ENCODE measurements around the gene ARID4B. TPM values are rescaled to one million over a fixed set of nuclear protein-coding genes. Genes with fewer than 3 reads are reported as not detected.

ARID4B gene
- total and polyA plus RNA-seq, 2 of the 13 experiments (the other 11 are each of a cell fraction or from before 2014, with no cell fraction given): 9.7 to 24.6 TPM

- TF ChIP-seq ZNF747 (CRISPR knock-in tag; IDR thresholded peaks at IDR 0.05; ENCODE audit: borderline replicate concordance) (no peak), ZNF205 (CRISPR knock-in tag; IDR thresholded peaks at IDR 0.05) (no peak)
- POLR2A ChIA-PET: no interaction called here
- in situ Hi-C loops (cut with HindIII; ENCODE audit: extremely low pct_ligation_motif_present, low pct_unique_long_range_greater_than_20kb) (no loop called here), intact Hi-C loops (cut with micrococcal nuclease; ENCODE audit: unreplicated experiment) (no loop called here)
- Histone ChIP-seq H3K27ac (ENCODE audit: extremely low read length, insufficient read depth, low read length) (no peak overlapping the region), H3K4me1 (ENCODE audit: insufficient read depth, low read length) (peaks cover 7% of the 10 kb centered on the region), H3K4me3 (replicated peaks in 1 of 3; ENCODE audit: insufficient read depth in 1 of 3, low read depth in 2 of 3, low read length in 3 of 3) (no peak overlapping the region), H2AFZ (ENCODE audit: low read length) (no peak overlapping the region), H3K9ac (ENCODE audit: insufficient read depth, low read depth, low read length) (no peak overlapping the region), H3K36me3 (replicated peaks in 1 of 2; ENCODE audit: control insufficient read depth in 1 of 2, insufficient read depth in 2 of 2, low read length in 2 of 2) (peaks cover 0 to 3% of the 10 kb centered on the region in 2 experiments; a peak in 3 of 5 replicates), H3K9me3 (ENCODE audit: low read length) (no peaks in the 10 kb centered on the region), H3K27me3 (ENCODE audit: control insufficient read depth in 1 of 2, insufficient read depth in 2 of 2, low read length in 2 of 2) (no peaks in the 10 kb centered on the region), H3K4me2 (ENCODE audit: low read depth, low read length) (no peak overlapping the region), H4K20me1 (ENCODE audit: insufficient read depth, low read length) (peaks cover 62% of the 10 kb centered on the region), H3K79me2 (ENCODE audit: insufficient read depth, low read length) (peaks cover 94% of the 10 kb centered on the region)
- WGBS (ENCODE audit: low lambda C conversion rate): 100% methylated on average over 1 of the region's 1 CpG
- BruUV-seq (replicated peaks): no TSS peak
- ATAC-seq (no peak), DNase-seq (ENCODE audit: low spot score) (no peak), FAIRE-seq (no peak)
- CTCF ChIA-PET (ENCODE audit: low intra/inter-chr PET ratio, low total read pairs): no interaction called here
These were observed 49.6 kb downstream of the ARID4B start for GRCh38 chr1:235278233-235278914.

DNA sequence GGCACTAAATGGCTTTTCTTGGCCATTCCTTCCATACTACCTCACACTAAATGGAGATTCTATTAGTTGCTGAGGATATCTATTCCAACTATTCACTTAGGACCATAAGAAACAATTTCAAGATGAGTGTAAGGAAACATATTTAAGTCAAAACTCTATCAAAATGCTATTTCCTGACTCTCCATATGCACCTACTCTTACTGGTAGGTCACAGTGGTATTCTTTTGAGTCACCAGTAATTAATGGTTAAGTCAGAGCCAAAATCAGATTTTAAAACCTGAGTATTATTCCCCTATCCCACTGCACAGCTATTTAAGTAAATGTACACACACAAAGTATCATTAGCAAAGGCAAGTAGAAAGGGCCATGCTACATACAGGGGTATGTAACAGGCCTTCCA is 50.3 kb downstream of the ARID4B start:
- no peaks in the 10 kb centered on the region for H3K9me3 ChIP-seq (ENCODE audit: low read length)
- no peak overlapping the region for H3K4me2 ChIP-seq (ENCODE audit: low read depth, low read length)
- H3K27ac ChIP-seq (ENCODE audit: extremely low read length, insufficient read depth, low read length): no peak overlapping the region
- FAIRE-seq (no peak), ATAC-seq (no peak), DNase-seq (ENCODE audit: low spot score) (no peak)
- H3K4me3 ChIP-seq (replicated peaks in 1 of 3; ENCODE audit: insufficient read depth in 1 of 3, low read depth in 2 of 3, low read length in 3 of 3): no peak overlapping the region
- ChIA-PET POLR2A (no interaction called here), CTCF (ENCODE audit: low intra/inter-chr PET ratio, low total read pairs) (no interaction called here)
- H3K27me3 ChIP-seq (ENCODE audit: control insufficient read depth in 1 of 2, insufficient read depth in 2 of 2, low read length in 2 of 2): no peaks in the 10 kb centered on the region
- H3K4me1 ChIP-seq (ENCODE audit: insufficient read depth, low read length): peaks cover 13% of the 10 kb centered on the region
- peaks cover 68% of the 10 kb centered on the region for H4K20me1 ChIP-seq (ENCODE audit: insufficient read depth, low read length)
- H3K9ac ChIP-seq (ENCODE audit: insufficient read depth, low read depth, low read length): no peak overlapping the region
- H3K79me2 ChIP-seq (ENCODE audit: insufficient read depth, low read length): peaks cover 95% of the 10 kb centered on the region
- peaks cover 0 to 3% of the 10 kb centered on the region in 2 experiments; a peak in 3 of 5 replicates for H3K36me3 ChIP-seq (replicated peaks in 1 of 2; ENCODE audit: control insufficient read depth in 1 of 2, insufficient read depth in 2 of 2, low read length in 2 of 2)
- BruUV-seq (replicated peaks): no TSS peak
- in situ Hi-C loops (cut with HindIII; ENCODE audit: extremely low pct_ligation_motif_present, low pct_unique_long_range_greater_than_20kb): no loop called here
- intact Hi-C loops (cut with micrococcal nuclease; ENCODE audit: unreplicated experiment): no loop called here
- H2AFZ ChIP-seq (ENCODE audit: low read length): no peak overlapping the region
- TF ChIP-seq FOXJ3 (CRISPR knock-in tag; IDR thresholded peaks at IDR 0.05; ENCODE audit: borderline replicate concordance) (no peak), ZBTB44 (CRISPR knock-in tag; IDR thresholded peaks at IDR 0.05) (no peak), MIER3 (CRISPR knock-in tag; IDR thresholded peaks at IDR 0.05; ENCODE audit: borderline replicate concordance) (no peak), ELF3 (CRISPR knock-in tag; IDR thresholded peaks at IDR 0.05) (no peak), ZNF451 (CRISPR knock-in tag; IDR thresholded peaks at IDR 0.05) (no peak), TRIM24 (CRISPR knock-in tag; IDR thresholded peaks at IDR 0.05) (no peak), SRSF1 (optimal IDR thresholded peaks at IDR 0.05; ENCODE audit: low read depth, low read length) (no peak), MEIS1 (CRISPR knock-in tag; IDR thresholded peaks at IDR 0.05; ENCODE audit: borderline replicate concordance) (no peak), HIC2 (CRISPR knock-in tag; IDR thresholded peaks at IDR 0.05; ENCODE audit: low read depth) (no peak)
- TF ChIP-seq, protein P1, sequence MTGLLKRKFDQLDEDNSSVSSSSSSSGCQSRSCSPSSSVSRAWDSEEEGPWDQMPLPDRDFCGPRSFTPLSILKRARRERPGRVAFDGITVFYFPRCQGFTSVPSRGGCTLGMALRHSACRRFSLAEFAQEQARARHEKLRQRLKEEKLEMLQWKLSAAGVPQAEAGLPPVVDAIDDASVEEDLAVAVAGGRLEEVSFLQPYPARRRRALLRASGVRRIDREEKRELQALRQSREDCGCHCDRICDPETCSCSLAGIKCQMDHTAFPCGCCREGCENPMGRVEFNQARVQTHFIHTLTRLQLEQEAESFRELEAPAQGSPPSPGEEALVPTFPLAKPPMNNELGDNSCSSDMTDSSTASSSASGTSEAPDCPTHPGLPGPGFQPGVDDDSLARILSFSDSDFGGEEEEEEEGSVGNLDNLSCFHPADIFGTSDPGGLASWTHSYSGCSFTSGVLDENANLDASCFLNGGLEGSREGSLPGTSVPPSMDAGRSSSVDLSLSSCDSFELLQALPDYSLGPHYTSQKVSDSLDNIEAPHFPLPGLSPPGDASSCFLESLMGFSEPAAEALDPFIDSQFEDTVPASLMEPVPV (CRISPR knock-in tag; IDR thresholded peaks at IDR 0.05): no peak

Data from HepG2 (cell line).